HG03064 (cell line): ENCODE results near the gene IRAK3.

Experiments used
- ATAC-seq: cut with Tn5 transposase; IDR thresholded peaks from one replicate; pipeline ENCODE4 v1.9.1; 2021; ENCODE audit warnings: low read depth; ENCODE audit not compliant: unreplicated experiment

IRAK3 gene

GRCh38 chr12:66188584-66189485 is at the start of gene IRAK3:
IRAK3 (plus strand) TSS chr12:66189214; CDS start chr12:66189300, 86 bp downstream.
- ATAC-seq, result peak; percentile 60

- ATAC-seq, result no peak
These were observed 49.7 kb upstream of the IRAK3 start for GRCh38 chr12:66139328-66139727.

GRCh38 chr12:66140731-66141130 is 48.3 kb upstream of the IRAK3 start:
- ATAC-seq, result no peak

- no peak for ATAC-seq
These were observed 47.7 kb upstream of the IRAK3 start for GRCh38 chr12:66141299-66141698.

GRCh38 chr12:66142826-66143225 is 46.2 kb upstream of the IRAK3 start:
- no peak for ATAC-seq

GRCh38 chr12:66143868-66144267 is 45.1 kb upstream of the IRAK3 start:
- no peak for ATAC-seq

GRCh38 chr12:66144791-66145754 is 43.9 kb upstream of the IRAK3 start:
- ATAC-seq, result no peak

GRCh38 chr12:66149702-66150398 is 39.2 kb upstream of the IRAK3 start:
- no peak for ATAC-seq

- no peak for ATAC-seq
These were observed 36.3 kb upstream of the IRAK3 start for GRCh38 chr12:66152732-66153131.

- ATAC-seq, result no peak
These were observed 34.2 kb upstream of the IRAK3 start for GRCh38 chr12:66154776-66155175.

GRCh38 chr12:66156654-66157053 is 32.4 kb upstream of the IRAK3 start:
- no peak for ATAC-seq

GRCh38 chr12:66159123-66159522 is 29.9 kb upstream of the IRAK3 start:
- no peak for ATAC-seq

- ATAC-seq, result no peak
These were observed 28.3 kb upstream of the IRAK3 start for GRCh38 chr12:66160704-66161103.

GRCh38 chr12:66162701-66163100 is 26.3 kb upstream of the IRAK3 start:
- ATAC-seq, result no peak

GRCh38 chr12:66163289-66163688 is 25.7 kb upstream of the IRAK3 start:
- ATAC-seq, result no peak

GRCh38 chr12:66164349-66164821 is 24.6 kb upstream of the IRAK3 start:
- ATAC-seq, result no peak

- no peak for ATAC-seq
These were observed 23.9 kb upstream of the IRAK3 start for GRCh38 chr12:66165141-66165540.

- no peak for ATAC-seq
These were observed 22.5 kb upstream of the IRAK3 start for GRCh38 chr12:66166561-66166960.

- ATAC-seq, result no peak
These were observed 20.6 kb upstream of the IRAK3 start for GRCh38 chr12:66168410-66168809.
